Uterus (tissue), 4 donors: Measurements from ENCODE around the gene ADSS1. TPM values are rescaled to one million over a fixed set of nuclear protein-coding genes. Genes with fewer than 3 reads are reported as not detected.

ENCODE experiments used
- DNase-seq, 2 donors: peaks; one replicate each; pipeline ENCODE4 v3.0.0-alpha.2; 2019 to 2020
- H3K27ac ChIP-seq, 2 donors: fragments of 200-600 bp; sonication (generic); 1 replicate in 1 of 2; 2 replicates in 1 of 2; pipeline ENCODE4 v1.5.1; 2016 to 2018
- H3K27me3 ChIP-seq, 2 donors: fragments of 200-600 bp; sonication (generic); one replicate each; pipeline ENCODE4 v1.5.1; 2018 to 2019; ENCODE audit warnings: control low read depth in 1 of 2
- H3K36me3 ChIP-seq, 2 donors: fragments of 200-600 bp; sonication (generic); one replicate each; pipeline ENCODE4 v1.5.1; 2019; ENCODE audit warnings: control low read depth in 1 of 2
- H3K4me1 ChIP-seq, 2 donors: fragments of 200-600 bp; sonication (generic); one replicate each; pipeline ENCODE4 v1.5.1; 2018 to 2019; ENCODE audit warnings: control low read depth in 1 of 2
- H3K4me3 ChIP-seq, 2 donors: fragments of 200-600 bp; sonication (generic); 1 replicate in 1 of 2; 2 replicates in 1 of 2; pipeline ENCODE4 v1.5.1; 2018 to 2019; ENCODE audit warnings: mild to moderate bottlenecking in 1 of 2
- H3K9me3 ChIP-seq, 2 donors: fragments of 200-600 bp; sonication (generic); one replicate each; pipeline ENCODE4 v1.5.1; 2019; ENCODE audit warnings: control low read depth in 1 of 2
- CTCF ChIP-seq, 4 experiments: fragments of 200-600 bp in 2 of 4; fragments of 450-650 bp in 2 of 4; sonication (generic) in 2 of 4; IDR thresholded peaks; one replicate each; pipeline ENCODE4 v1.5.1; 2016 to 2019; ENCODE audit warnings: antibody characterized with exemption in 4 of 4, mild to moderate bottlenecking in 2 of 4, moderate library complexity in 1 of 4
- POLR2A ChIP-seq, 2 donors: fragments of 450-650 bp; IDR thresholded peaks; one replicate each; pipeline ENCODE4 v1.6.1; 2016; ENCODE audit warnings: antibody characterized with exemption in 2 of 2, mild to moderate bottlenecking in 1 of 2, moderate library complexity in 1 of 2
- intact Hi-C: fragments of 100-400 bp; cut with DNase I; formaldehyde crosslinking; loops from one replicate; pipeline ENCODE4 v1.15.1; 2023; ENCODE audit warnings: low total_unique reads
- total RNA-seq, 4 donors: library from RNA; depleted of rRNA in 3 of 4; stranded (reverse); fragments of >200 nt in 3 of 4; gene quantifications; one replicate each; pipeline versions ENCODE4 v1.1.0 to v1.2.4, GENCODE V29; 2014 to 2023
- donor health status: DM: yes; HTN: yes; CAD: no.

The ADSS1 gene
- total RNA-seq, 4 donors from 2014 or later: 7.0 to 11.7 TPM; not detected in 2

GRCh38 chr14:104786726-104787675, 63.0 kb downstream of the ADSS1 start:
- H3K27ac ChIP-seq: no peak overlapping the region
- no peaks in the 10 kb centered on the region for H3K9me3 ChIP-seq
- intact Hi-C loops: loop anchor here (5.0 kb wide), 1 partner anchor 35 kb away; no protein-coding TSS in a partner anchor
- no peaks in the 10 kb centered on the region for H3K36me3 ChIP-seq
- no peak overlapping the region for H3K4me3 ChIP-seq
- no peak for DNase-seq
- no peaks in the 10 kb centered on the region for H3K27me3 ChIP-seq
- TF ChIP-seq POLR2A (IDR thresholded peaks at IDR 0.05) (no peak), CTCF (IDR thresholded peaks at IDR 0.05) (no peak)
- H3K4me1 ChIP-seq: no peaks in the 10 kb centered on the region

- Histone ChIP-seq H3K4me1 (no peaks in the 10 kb centered on the region), H3K36me3 (no peaks in the 10 kb centered on the region), H3K4me3 (no peak overlapping the region), H3K9me3 (no peaks in the 10 kb centered on the region), H3K27me3 (no peaks in the 10 kb centered on the region), H3K27ac (no peak overlapping the region)
- no peak for TF ChIP-seq POLR2A (IDR thresholded peaks at IDR 0.05)
- no peak for TF ChIP-seq CTCF (IDR thresholded peaks at IDR 0.05)
- no peak for DNase-seq
- intact Hi-C loops: loop anchor here (2.0 to 5.0 kb wide), 2 partner anchors 27 to 35 kb away; no protein-coding TSS in a partner anchor
Observed at GRCh38 chr14:104787736-104788135, 63.7 kb downstream of the ADSS1 start.

GRCh38 chr14:104788161-104788818, 64.3 kb downstream of the ADSS1 start:
- DNase-seq: no peak
- H3K4me1 ChIP-seq: peaks cover 0 to 5% of the 10 kb centered on the region in 2 donors
- no peak overlapping the region for H3K27ac ChIP-seq
- H3K9me3 ChIP-seq: no peaks in the 10 kb centered on the region
- H3K27me3 ChIP-seq: no peaks in the 10 kb centered on the region
- intact Hi-C loops: loop anchor here (2.0 to 5.0 kb wide), 2 partner anchors 27 to 34 kb away; no protein-coding TSS in a partner anchor
- H3K4me3 ChIP-seq: no peak overlapping the region
- TF ChIP-seq POLR2A (IDR thresholded peaks at IDR 0.05): no peak
- no peak for TF ChIP-seq CTCF (IDR thresholded peaks at IDR 0.05)
- H3K36me3 ChIP-seq: no peaks in the 10 kb centered on the region

- intact Hi-C loops: loop anchor here (2.0 to 5.0 kb wide), 2 partner anchors 28 to 33 kb away; no protein-coding TSS in a partner anchor
- Histone ChIP-seq H3K27me3 (no peaks in the 10 kb centered on the region), H3K4me1 (peaks cover 0 to 12% of the 10 kb centered on the region in 2 donors), H3K27ac (no peak overlapping the region), H3K9me3 (no peaks in the 10 kb centered on the region), H3K36me3 (no peaks in the 10 kb centered on the region), H3K4me3 (no peak overlapping the region)
- TF ChIP-seq CTCF (IDR thresholded peaks at IDR 0.05) (no peak), POLR2A (IDR thresholded peaks at IDR 0.05) (no peak)
- no peak for DNase-seq
Observed at GRCh38 chr14:104788873-104789663, 65.0 kb downstream of the ADSS1 start.
